GM12878 (cell line): ENCODE results near the gene ANAPC10. TPM values are rescaled to one million over a fixed set of nuclear protein-coding genes. Genes with fewer than 3 reads are reported as not detected.

Source experiments
- ATAC-seq: fragments of 200-7000 bp; cut with Tn5 transposase; 3 replicates; pipeline ENCODE4 v1.9.1; 2020; ENCODE audit warnings: mild to moderate bottlenecking, moderate library complexity
- BruUV-seq: library from RNA; stranded (reverse); fragments of 400-500 nt; replicated peaks from 2 replicates; lab custom pipeline; 2021; lab: Mats Ljungman, UMichigan
- CTCF ChIA-PET: fragments of 300-600 bp; sonication (Branson Sonifier 250); formaldehyde crosslinking; extraction: SDS; loops from one replicate; lab custom pipeline; 2021; ENCODE audit warnings: inconsistent platforms; lab: Yijun Ruan, JAX
- POLR2A ChIA-PET: fragments of 350-600 bp; formaldehyde crosslinking; extraction: SDS; loops from one replicate; lab custom pipeline; 2021; ENCODE audit warnings: inconsistent platforms; lab: Charles Lee
- RAD21 ChIA-PET: fragments of 300-600 bp; sonication (Branson Sonifier 250); formaldehyde crosslinking; loops from one replicate; lab custom pipeline; 2023; ENCODE audit warnings: antibody characterized with exemption; ENCODE audit not compliant: unreplicated experiment; lab: Charles Lee
- SMC1A ChIA-PET: fragments of 300-600 bp; sonication (Branson Sonifier 250); formaldehyde crosslinking; loops from one replicate; lab custom pipeline; 2023; ENCODE audit not compliant: unreplicated experiment, uncharacterized antibody; lab: Charles Lee
- DNase-seq: peaks from one replicate; pipeline ENCODE4 v3.0.0-alpha.2; 2011; ENCODE audit warnings: low read depth, low spot score
- FAIRE-seq: peaks from 3 replicates; lab custom pipeline; 2011; peaks lifted over from hg19 to GRCh38; lab: Jason Lieb, UNC
- H2AFZ ChIP-seq: 2 replicates; pipeline ENCODE4 v1.6.0; 2011; ENCODE audit warnings: low read depth, low read length, control low read depth; ENCODE audit not compliant: control insufficient read depth
- H3K27ac ChIP-seq: 2 replicates; pipeline ENCODE4 v1.5.1; 2011; ENCODE audit warnings: control low read depth; ENCODE audit not compliant: control insufficient read depth, insufficient read depth
- H3K27me3 ChIP-seq, 2 experiments: replicated peaks in 1 of 2; 2 replicates each; pipeline versions ENCODE4 v1.6.0 to v1.6.1; 2011; ENCODE audit warnings: low read length in 1 of 2; ENCODE audit not compliant: control insufficient read depth in 2 of 2, insufficient read depth in 2 of 2
- H3K36me3 ChIP-seq, 2 experiments: 2 replicates each; pipeline ENCODE4 v1.5.1; 2011; ENCODE audit warnings: low read length in 1 of 2; ENCODE audit not compliant: control insufficient read depth in 2 of 2, insufficient read depth in 2 of 2
- H3K4me1 ChIP-seq: 2 replicates; pipeline ENCODE4 v1.6.1; 2011; ENCODE audit warnings: mild to moderate bottlenecking, low read length, moderate library complexity, mixed read lengths; ENCODE audit not compliant: control insufficient read depth, insufficient read depth
- H3K4me2 ChIP-seq: 2 replicates; pipeline ENCODE4 v1.6.0; 2011; ENCODE audit warnings: control low read depth; ENCODE audit not compliant: control insufficient read depth, insufficient read depth
- H3K4me3 ChIP-seq: fragments of 200-600 bp; sonication (generic); 2 replicates; pipeline ENCODE4 v1.5.1; 2016
- H3K79me2 ChIP-seq: 2 replicates; pipeline ENCODE4 v1.6.0; 2011; ENCODE audit warnings: low read length; ENCODE audit not compliant: control insufficient read depth, insufficient read depth
- H3K9ac ChIP-seq: 2 replicates; pipeline ENCODE4 v1.8.0; 2011; ENCODE audit warnings: low read length, control low read depth, mixed read lengths; ENCODE audit not compliant: control insufficient read depth, insufficient read depth
- H3K9me3 ChIP-seq: replicated peaks from 3 replicates; pipeline ENCODE4 v1.5.1; 2011; ENCODE audit warnings: mild to moderate bottlenecking, low read length; ENCODE audit not compliant: control insufficient read depth, insufficient read depth
- H4K20me1 ChIP-seq: 2 replicates; pipeline ENCODE4 v1.6.0; 2011; ENCODE audit not compliant: control insufficient read depth, insufficient read depth
- ASH2L ChIP-seq: fragments of 300-600, 200-600 bp; sonication (generic); IDR thresholded peaks from 2 replicates; pipeline ENCODE4 v1.6.1; 2017; ENCODE audit warnings: low read depth, mild to moderate bottlenecking, borderline replicate concordance
- BCLAF1 ChIP-seq: fragments of 450-650 bp; IDR thresholded peaks from 2 replicates; pipeline ENCODE4 v1.6.1; 2017; ENCODE audit warnings: antibody characterized with exemption, mild to moderate bottlenecking, moderate library complexity
- E4F1 ChIP-seq: fragments of 450-650 bp; IDR thresholded peaks from 2 replicates; pipeline ENCODE4 v1.6.1; 2018; ENCODE audit warnings: borderline replicate concordance, mild to moderate bottlenecking; ENCODE audit not compliant: partially characterized antibody
- EED ChIP-seq: sonication (generic); IDR thresholded peaks from 2 replicates; pipeline ENCODE4 v1.6.1; 2016; ENCODE audit warnings: antibody characterized with exemption, low read depth
- ESRRA ChIP-seq: IDR thresholded peaks from 2 replicates; pipeline ENCODE4 v1.6.1; 2012; ENCODE audit warnings: mild to moderate bottlenecking, low read length, improper control_type of control experiment
- FOS ChIP-seq: IDR thresholded peaks from 3 replicates; pipeline ENCODE4 v1.6.1; 2011; ENCODE audit warnings: borderline replicate concordance; ENCODE audit not compliant: insufficient read length; ENCODE audit errors: extremely low read depth
- POLR2AphosphoS2 ChIP-seq: IDR thresholded peaks from 2 replicates; pipeline ENCODE4 v1.6.1; 2011; ENCODE audit warnings: low read depth, mild to moderate bottlenecking, low read length, improper control_type of control experiment, moderate library complexity
- POLR2AphosphoS5 ChIP-seq: IDR thresholded peaks from 2 replicates; pipeline ENCODE4 v1.6.1; 2011; ENCODE audit warnings: mild to moderate bottlenecking, low read length, inconsistent platforms
- SMC3 ChIP-seq: IDR thresholded peaks from 2 replicates; pipeline ENCODE4 v1.6.1; 2011; ENCODE audit warnings: low read length, improper control_type of control experiment, borderline replicate concordance
- STAT3 ChIP-seq: IDR thresholded peaks from 2 replicates; pipeline ENCODE4 v1.6.1; 2011; ENCODE audit warnings: low read depth, low read length, improper control_type of control experiment
- ZBTB40 ChIP-seq: fragments of 450-650 bp; IDR thresholded peaks from 2 replicates; pipeline ENCODE4 v1.6.1; 2016; ENCODE audit warnings: mild to moderate bottlenecking, moderate library complexity, borderline replicate concordance
- WGBS: methylation state at CpG from one replicate; pipeline ENCODE4 v1.1.6; 2016; ENCODE audit warnings: low lambda C conversion rate; ENCODE audit not compliant: insufficient replicate concordance, insufficient coverage; ENCODE audit errors: missing lambda C conversion rate; 5-methylcytosine and 5-hydroxymethylcytosine counted together
- in situ Hi-C: fragments of 300-500 bp; cut with MboI; formaldehyde crosslinking; loops from 9 replicates; pipeline ENCODE4 v1.14.3; 2018; ENCODE audit warnings: mixed read lengths
- intact Hi-C: fragments of 100-400 bp; cut with micrococcal nuclease; formaldehyde crosslinking; loops from one replicate; pipeline ENCODE4 v1.14.2; 2022; ENCODE audit not compliant: unreplicated experiment
- polyA plus RNA-seq, 11 experiments: library from polyadenylated mRNA; depleted of rRNA in 4 of 11; unstranded in 6 of 11; stranded (reverse) in 5 of 11; fragments of >200 nt; fragmentation: Nextera tagmentation in 4 of 11; fragmentation: Illumina TruSeq in 1 of 11; extraction: Ambion mirVana in 4 of 11; extraction: Trizol in 1 of 11; gene quantifications; 1 replicate in 1 of 11; 2 replicates in 10 of 11; pipeline versions ENCODE4 v1.2.1 to v1.2.3, GENCODE V29; 2011 to 2016; ENCODE audit warnings: inconsistent platforms in 2 of 11, missing spikeins in 2 of 11, low read depth in 1 of 11
- total RNA-seq, 4 experiments: library from RNA; depleted of rRNA in 3 of 4; stranded (reverse); fragments of >200 nt in 3 of 4; fragmentation: Illumina TruSeq in 1 of 4; extraction: Trizol in 1 of 4; gene quantifications; 2 replicates each; pipeline versions ENCODE4 v1.2.1 to v1.2.3, GENCODE V29; 2013 to 2021

The ANAPC10 gene
- total and polyA plus RNA-seq, 10 of the 15 experiments (the other 5 are each of a cell fraction or from before 2014, with no cell fraction given), result 23.8 to 73.7 (median 48.5) TPM

- Histone ChIP-seq H3K4me3 (no peak overlapping the region), H3K27me3 (no peaks in the 10 kb centered on the region), H3K27ac (no peak overlapping the region), H3K9me3 (no peaks in the 10 kb centered on the region), H3K9ac (no peak overlapping the region), H3K4me2 (no peak overlapping the region), H4K20me1 (no peaks in the 10 kb centered on the region), H3K79me2 (no peaks in the 10 kb centered on the region), H3K4me1 (no peaks in the 10 kb centered on the region), H3K36me3 (no peaks in the 10 kb centered on the region), H2AFZ (no peak overlapping the region)
- in situ Hi-C loops (no loop called here), intact Hi-C loops (no loop called here)
- ChIA-PET CTCF (interaction anchor here (0.8 kb wide), 1 partner anchor 77 kb away, joined by 3 read pairs; no protein-coding TSS in a partner anchor), SMC1A (interaction anchor here (0.7 to 1.3 kb wide), 4 partner anchors 8 to 66 kb away, joined by 3 to 4 read pairs (median 3); no protein-coding TSS in a partner anchor), RAD21 (no interaction called here), POLR2A (no interaction called here)
- BruUV-seq, result no TSS peak
- 76% methylated on average over 3 of the region's 3 CpGs for WGBS
- DNase-seq (no peak), ATAC-seq (no peak), FAIRE-seq (no peak)
- TF ChIP-seq POLR2AphosphoS2 (no peak), POLR2AphosphoS5 (no peak), FOS (no peak), EED (no peak), ESRRA (no peak), E4F1 (no peak), ZBTB40 (no peak), STAT3 (no peak), ASH2L (no peak), BCLAF1 (no peak), SMC3 (no peak)
Measured at GRCh38 chr4:144984241-144984640, 113.8 kb downstream of the ANAPC10 start.
